Skin of body (tissue), 2 donors: ENCODE results near the gene ALAS1. TPM values are rescaled to one million over a fixed set of nuclear protein-coding genes. Genes with fewer than 3 reads are reported as not detected.

Experiments used
- DNase-seq: peaks from one replicate; lab custom pipeline; 2025; lab: John Stamatoyannopoulos, UW
- total RNA-seq: library from RNA; depleted of rRNA; stranded (reverse); fragments of >200 nt; gene quantifications from one replicate; pipeline ENCODE4 v1.2.3, GENCODE V29; 2014

The ALAS1 gene
- total RNA-seq, 1 donor from 2014 or later = 31.4 TPM

DNA sequence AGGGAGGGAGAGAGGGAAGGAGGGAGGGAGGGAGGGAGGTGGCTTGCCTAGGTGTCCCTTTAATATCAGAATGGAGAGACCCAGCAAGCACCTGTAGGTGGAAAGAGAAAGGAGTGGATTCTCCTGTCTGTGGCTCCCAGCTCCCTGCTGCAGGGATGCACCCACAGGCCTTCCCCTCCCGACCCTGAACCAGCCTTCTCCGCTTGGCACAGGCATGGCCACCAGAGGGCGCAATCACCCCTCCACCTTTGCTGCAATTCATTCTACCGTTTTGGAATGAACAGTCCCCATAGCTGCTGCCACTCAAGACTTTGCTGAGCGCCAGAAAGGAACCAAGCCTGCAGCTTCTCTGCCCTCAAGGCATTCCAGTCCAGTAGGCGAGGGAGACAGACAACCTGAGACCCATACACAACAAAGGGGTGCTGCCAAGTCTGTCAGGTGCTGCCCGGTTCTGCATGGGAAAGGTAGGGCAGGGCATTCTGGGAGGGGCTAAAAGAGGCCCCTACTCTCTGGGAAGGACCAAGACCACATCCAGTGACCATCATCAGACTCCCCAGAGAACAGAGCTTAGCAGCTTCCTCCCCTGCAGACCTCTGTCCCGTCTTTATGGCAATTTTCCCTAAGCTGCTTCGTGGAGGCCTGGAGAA, 22.5 kb downstream of the ALAS1 start:
- peak; percentile 63 for DNase-seq

DNA sequence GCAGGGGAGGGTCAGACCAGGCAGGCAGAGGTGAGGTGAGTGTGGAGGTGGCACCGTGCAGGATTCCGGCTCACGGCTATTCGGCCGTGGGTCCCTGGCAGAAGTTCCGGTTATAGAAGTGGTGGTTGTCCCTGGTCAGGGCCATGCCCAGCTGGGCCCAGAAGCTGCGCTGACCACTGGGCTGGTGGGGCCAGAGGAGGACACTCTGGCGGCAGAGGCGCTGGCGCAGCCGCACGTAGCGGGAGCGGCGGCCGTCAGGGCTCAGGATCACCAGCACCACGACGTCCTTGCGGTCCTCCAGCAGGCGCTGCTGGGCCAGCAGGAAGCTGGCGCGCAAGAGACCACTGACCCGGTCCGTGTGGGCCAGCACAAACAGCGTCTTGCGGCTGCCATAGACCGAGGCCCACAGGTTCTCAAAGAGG, 23.2 kb downstream of the ALAS1 start:
- DNase-seq = no peak

DNA sequence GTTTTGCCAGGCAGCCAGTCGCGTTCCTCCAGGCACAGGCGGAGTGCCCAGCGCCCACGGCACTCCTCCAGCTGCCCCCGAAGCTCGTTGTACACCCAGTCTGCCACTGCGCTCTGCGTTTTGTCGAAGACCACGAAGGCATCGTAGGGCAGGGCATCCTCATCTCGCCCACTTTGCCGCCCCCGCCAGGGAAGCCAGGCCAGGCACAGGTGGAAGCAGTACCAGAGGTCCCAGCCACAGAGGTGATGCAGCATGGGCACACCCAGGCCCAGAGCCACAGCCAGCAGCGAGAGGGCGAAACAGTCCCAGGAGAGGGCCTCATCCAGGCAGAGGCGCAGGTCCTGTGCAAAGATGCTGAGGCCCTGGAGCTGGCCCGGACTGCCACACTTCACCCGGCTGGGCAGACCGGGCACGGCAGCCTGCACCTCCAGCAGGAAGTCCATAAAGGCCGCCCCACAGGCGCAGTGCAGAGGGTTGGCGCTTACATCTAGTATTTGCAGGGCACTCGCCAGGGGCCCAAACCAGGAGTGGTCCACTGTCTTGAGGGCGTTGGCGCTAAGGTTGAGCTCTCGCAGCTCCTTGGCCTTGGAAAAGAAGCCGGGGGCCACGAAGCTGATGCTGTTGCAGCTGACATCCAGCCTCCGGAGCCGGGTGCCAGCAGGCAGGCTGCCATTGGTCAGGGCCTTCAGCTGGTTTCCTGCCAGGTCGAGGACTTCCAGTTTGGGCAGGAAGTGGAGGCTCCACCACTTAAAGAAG, 23.8 kb downstream of the ALAS1 start:
- no peak for DNase-seq

DNA sequence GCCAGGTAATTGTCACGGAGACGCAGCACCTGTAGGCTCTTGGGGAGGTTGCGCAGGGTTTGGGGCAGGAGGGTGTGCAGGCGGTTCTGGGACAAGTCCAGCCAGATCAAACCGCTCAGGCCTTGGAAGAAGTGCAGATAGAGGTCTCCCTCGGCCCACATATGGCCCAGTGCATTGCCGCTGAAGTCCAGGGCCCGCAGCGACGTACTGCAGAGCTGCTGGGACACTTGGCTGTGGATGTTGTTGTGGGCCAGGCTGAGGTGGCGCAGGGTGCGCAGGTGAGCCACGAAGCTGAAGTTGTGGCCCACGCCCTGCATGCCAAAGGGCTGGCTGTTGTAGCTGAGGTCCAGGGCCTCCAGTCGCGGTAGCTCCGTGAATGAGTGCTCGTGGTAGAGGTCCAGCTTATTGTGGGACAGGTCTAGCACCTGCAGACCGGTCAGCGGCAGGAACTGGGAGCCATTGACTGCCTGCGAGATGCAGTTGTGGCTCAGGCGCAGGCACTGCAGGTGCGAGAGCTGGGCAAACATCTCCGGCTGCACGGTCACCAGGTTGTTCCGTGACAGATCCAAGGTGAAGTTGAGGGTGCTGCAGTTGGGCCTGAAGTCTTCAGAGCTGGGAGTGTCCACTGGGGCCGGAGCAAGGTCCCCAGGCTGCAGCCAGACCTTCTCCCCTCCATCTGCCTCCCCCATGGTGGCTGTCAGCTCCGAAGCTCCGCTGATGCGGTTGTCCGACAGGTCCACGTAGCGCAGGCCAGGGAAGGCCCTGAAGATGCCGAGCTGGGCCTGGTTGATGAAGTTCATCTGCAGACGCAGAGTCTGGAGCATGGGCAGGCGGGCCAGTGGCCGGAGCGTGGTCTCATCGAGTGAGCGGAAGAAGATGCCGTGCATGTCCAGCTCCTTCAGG, 24.6 kb downstream of the ALAS1 start:
- no peak for DNase-seq

DNA sequence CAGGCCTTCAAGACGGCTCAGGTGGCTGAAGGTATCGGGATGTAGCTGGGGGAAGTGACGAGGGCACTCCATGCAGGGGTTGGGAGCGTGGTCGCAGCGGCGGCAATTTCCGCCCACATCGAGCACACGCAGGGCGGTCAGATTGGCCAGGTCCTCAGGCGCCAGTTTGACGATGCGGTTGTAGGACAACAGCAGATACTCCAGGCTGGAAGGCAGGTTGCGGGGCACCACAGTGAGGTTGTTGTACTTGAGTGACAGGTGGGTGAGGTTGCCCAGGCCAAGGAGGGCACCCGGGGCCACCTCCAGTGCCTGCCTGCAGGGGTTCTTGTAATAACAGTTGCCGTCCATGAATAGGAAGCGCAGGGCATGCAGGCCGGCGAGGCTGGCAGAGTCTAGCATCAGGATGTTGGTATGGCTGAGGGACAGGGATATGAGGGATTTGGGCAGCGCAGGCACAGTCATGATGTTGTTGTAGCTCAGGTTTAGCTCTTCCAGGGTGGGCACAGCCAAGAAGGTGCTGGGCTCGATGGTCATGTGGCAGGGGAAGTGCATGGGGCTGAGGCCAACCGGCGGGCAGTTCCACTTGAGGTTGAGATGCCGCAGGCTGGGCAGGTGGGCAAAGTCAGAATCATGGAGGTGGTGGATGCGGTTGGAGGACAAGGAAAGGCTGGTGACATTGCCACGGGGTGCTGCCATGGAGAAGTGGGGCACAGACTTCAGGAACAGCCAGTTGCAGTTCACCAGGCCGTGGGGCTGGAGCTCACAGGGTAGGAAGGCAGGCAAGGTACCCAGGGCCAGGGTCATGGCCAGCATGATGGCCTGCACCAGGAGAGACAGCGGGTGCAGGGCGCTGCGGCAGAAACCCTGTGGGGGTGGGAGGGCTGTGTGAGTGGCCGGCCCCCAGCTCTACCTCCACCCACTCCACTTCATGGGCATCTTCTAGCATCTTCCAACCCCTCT, 25.8 kb downstream of the ALAS1 start:
- DNase-seq = no peak

DNA sequence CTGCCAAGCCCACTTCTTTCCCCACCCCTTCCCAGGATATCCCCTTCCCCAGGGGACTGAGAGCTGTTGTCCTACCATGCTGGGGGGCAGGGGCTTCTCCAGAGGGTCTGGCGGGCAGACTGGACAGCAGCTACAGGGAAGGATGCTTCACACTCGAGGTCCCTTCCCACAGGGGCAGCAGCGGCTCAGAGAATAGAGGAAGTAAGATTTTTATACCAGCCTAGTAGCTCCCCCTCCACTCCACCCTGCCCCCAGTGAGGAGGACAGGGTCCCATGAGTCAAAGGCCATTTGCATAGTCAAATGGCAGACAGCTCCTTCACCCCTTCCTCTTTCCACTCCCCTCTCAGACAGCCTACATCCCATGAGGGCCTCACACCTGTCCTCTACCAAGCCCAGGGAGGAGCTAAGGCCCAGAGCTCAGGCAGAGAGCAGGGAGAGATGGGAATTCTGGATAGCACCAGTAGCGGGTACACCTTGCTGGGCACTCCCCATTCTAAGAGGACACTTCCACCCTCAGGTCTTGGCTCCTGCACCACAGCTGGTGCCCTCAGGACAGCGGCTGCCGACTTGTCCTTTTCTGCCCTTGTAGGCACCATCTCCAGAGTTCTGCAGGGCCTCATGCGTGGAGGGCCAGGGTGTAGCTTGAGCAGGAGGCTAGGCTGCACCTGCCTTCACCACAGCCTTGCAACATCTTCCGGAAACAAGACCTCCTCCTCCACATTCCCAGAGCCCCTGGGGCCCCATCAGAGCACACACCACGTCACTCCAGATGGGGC, 27.7 kb downstream of the ALAS1 start, which contains the start of gene TLR9:
Gene TLR9, minus strand, starts transcription at position 194 of the 777 bp plus-strand sequence. Its CDS starts 116 bp downstream, at position 78.
- DNase-seq = no peak

DNA sequence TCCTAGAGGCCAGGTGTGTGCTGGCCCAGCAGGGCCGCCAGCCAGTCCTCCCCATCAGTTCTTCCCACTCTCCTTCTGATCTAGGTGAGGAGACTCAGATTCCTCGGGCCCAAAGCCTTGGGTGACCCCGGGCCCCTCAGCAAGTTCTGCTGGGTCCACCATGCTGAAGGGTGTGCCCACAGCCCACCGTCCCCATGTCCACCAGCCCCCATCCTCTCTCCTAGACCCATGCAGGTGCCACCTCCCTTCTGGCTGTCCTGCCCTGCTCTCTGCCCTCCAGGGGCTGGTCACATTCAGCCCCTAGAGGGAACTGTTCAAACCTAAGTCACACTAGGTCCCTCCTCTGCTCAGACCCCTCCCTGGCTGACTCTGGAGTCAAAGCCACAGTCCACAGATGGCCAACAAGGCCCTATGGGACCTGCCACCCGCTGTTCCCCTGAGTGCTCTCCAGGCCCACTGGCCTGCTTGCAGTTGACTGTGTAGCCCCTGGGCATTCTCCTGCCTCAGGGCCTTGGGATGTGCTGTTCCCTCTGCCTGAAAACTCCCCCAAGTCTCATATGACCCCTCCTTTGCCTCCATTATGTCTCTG, 28.4 kb downstream of the ALAS1 start:
- DNase-seq = no peak

DNA sequence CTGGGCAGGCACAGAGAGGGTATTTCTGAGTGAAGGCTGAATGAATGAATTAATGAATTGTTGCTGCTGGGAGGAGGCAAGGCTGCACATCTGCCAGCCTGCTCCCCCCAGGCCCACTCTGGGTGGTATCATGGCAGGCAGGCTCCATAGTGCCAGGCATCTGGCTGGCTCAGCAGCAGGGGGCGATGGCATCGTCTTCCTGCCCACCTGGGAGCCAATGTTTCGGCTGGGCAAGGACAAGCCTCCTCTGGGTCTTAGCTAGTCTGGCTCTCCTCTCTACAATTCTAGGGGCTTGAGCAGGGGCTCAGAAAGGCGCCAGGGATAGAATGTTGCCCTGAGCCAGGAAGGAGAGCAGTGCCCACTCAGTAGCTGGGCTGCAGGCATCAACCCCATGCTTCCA, 29.2 kb downstream of the ALAS1 start:
- DNase-seq = no peak

DNA sequence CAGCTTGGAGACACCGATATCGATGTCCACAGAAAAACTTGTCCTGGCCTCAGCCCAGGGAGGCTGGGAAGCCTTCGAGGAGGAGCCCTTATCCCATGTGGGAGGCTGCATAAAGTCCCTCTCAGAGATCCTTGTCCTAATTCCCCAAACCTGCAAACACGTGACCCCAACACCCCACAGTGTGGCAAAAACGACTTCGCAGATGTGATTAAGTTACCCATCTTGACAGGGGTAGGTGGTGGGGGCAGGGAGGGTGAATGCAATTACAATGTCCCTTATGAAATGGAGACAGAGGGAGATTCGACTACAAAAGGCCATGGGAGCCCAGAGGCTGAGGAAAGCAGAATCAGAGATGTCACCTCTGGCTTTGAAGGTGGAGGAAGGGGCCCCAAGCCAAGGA, 29.8 kb downstream of the ALAS1 start:
- no peak for DNase-seq

DNA sequence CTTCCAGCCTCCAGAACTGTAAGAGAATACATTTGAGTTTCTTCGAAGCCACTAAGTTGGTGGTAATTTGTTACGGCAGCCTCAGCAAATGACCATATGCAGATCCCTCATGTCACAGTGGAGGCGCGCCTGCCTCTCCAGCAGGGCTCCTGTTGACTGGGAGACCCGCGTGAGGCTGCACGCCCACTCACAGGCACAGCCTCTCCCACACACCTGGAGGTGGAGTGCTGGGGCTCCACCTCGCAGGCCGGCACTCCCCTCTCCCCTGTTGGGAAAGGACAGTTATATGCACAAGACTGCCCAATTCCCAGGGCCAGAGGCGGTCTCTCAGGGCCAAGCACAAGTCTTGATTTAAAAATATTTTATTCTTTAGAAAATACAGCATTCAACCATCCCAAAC, 30.3 kb downstream of the ALAS1 start:
- DNase-seq = no peak

DNA sequence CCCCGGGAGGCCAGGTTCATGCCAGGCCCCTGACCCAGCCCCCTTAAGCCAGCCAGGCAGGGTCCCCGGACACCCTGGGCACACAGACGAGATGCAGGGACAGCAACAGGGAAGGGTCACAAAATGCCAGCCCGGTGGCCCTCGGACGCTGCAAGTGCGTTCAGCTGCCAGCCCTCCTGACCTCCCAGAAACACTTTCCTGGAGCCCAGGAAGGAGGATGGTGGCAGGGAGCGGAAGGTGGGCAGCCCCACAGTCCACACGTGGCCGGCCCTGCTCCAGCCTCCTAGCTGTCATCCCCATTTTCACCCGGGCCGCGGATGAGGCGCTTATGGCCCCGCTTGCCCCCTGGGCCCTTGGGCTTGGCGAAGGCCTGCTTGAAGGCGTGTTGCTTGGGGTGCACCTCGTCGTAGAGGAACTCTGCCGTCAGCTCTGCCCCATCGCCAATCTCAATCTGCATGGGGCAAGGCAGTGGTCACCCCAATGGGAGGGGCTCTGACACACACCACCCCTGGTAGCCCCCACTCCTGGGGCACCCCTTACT, 30.9 kb downstream of the ALAS1 start:
- no peak for DNase-seq

DNA sequence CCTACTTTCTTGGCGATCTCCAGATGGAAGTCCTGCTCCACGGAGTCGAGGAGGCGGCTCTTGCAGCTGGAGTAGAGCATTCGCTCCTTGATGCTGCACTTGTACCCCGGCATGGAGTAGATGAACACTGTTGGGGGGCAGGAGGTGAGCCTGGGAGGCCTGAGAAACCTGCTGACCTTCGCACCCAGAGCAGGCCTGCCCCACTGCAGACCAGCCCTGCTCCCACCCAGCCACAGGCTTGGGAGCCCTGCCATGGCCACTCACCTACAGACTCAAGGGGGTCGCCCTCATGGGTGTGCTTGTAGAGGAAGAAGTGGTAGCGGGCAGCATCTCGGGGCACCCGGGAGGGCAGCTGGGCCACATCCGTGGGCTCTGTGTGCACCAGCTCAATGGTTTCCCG, 31.7 kb downstream of the ALAS1 start:
- no peak for DNase-seq

DNA sequence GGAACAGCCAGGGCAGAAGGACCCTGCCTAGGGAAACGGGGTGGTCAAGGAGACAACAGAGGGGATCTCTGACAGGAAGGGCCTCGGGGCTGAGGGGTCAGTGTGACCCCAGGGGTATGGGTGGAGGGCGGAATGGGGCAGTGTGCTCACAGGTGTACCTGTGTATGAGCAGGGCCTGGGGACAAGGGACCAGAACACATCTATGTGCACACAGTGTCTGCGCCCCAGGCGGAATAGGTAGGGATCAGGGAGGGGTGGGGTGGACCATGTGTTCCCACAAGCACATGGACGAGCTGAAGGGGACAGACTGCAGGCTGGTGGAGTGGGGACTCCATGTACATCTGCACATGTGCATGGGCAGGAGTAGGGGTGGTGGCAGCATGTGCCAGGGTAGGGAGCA, 32.5 kb downstream of the ALAS1 start:
- DNase-seq = no peak

DNA sequence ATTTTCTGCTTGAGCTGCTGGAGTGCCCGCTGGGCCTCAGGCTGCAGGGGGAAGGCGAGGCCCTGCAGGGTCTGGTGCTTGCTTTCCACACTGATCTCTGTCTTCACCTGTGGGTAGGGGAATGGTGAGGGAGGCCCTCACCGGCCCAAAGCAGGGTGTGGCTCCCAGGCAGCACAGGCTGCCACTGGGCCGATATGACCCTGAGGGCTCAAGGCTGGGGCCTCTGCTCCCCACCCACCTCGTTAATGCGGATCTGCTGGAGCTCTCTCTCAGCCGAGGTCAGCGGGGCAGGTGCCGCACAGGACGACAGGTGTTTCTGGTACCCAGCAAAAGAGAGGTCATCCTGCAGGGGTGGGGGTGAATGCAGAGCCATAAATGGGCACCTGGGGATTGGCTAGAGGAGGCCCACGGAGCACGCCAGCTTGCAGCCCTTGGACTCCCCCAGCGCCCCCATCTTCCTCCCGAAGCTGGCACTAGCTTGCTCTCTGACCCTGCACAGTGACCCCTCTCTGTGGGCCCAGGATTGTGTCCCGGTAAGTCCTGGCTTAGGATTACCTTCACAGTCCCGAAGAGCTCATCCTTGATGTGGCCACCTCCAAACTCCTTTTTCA, 33.0 kb downstream of the ALAS1 start:
- DNase-seq = no peak

DNA sequence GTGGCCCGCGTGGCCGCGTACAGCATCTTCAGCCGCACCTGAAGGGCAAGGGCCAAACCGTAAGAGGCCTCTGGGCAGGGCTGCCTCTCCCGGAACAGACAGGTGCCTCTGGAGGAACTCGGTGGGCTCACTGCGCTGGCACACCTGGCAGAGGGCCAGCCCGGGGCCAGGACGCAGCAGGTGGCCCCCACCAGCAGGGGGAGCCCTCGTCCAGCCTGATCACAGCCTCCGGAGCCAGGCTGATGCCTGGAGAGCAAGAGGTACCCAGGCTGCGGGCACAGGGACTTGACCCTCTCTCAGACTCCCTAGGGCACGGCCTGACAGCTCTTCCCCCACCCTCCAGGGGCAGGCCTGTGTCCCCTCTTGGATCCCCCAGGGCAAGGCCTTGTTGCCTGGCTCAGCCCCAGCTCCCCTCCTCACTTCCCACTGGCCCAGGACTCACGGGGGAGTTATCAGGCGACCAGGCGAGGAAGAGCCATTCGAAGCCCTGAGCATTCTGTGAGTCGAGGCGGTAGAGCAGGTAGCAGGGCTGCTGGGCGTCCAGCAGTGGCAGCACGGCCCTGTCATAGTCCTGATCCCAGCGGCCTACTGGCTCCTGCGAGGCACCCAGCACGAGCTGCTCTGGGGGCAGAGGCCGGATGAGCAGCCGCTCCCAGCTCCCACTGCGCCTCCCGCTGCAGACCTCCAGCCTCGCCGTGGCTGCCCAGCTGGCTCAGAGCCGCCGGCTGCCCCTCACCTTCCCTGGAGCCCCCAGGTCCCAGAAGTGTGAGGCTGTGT, 33.7 kb downstream of the ALAS1 start:
- DNase-seq = no peak

DNA sequence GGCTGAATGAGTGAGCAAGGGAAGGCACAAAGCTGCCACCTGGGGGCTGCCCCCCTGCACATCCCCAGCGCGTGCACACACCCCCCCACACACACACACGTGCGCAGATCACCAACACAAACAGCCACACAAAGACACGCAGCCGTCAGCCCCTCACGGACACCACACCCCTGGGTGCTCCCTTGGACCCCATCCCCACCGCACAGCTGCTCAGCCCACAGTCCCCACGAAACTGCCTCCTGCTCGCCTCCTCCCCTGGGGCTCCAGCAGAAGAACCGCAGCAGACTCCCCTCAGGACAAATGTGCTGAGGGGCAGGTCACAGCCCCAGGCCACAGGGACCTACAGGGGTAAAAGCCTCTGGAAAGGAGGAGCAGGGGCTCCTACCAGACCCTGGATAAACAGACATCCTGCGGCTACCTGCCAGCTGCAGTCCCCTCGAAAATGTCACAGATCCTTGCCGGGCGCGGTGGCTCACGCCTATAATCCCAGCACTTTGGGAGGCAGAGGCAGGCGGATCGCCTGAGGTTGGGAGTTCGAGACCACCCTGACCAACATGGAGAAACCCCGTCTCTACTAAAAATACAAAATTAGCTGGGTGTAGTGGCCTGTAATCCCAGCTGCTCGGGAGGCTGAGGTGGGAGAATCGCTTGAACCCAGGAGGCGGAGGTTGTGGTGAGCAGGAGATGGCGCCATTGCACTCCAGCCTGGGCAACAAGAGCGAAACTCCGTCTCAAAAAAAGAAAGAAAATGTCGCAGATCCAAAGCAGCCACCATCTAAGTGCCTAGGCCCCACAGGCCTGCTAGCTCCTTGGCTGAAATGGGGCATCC, 34.5 kb downstream of the ALAS1 start:
- no peak for DNase-seq

DNA sequence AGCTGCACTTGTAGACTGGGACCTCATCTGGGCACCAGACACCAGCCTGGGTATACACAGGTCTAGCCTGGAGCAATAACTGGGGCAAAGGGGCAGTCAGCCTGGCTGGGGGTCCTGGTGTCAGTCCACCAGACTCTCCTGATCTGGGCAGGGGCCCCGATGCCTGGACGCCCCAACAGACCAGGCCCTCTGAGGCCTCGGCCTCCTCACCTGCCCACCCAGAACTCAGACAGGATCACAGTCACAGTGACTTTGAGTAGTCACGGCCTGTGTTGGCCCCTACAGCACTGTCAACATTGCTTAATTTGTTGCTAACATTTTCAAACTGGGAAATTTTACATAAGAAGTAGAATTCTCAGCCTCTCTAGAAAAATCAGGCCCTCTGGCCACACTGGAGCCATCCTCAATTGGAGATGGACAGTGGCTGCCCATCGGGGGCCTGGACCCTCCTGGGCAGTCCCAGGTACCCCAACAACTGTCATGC, 35.2 kb downstream of the ALAS1 start:
- DNase-seq = no peak
